Measurements from ENCODE around the gene PTGDS. TPM values are rescaled to one million over a fixed set of nuclear protein-coding genes. Genes with fewer than 3 reads are reported as not detected.

Gene PTGDS
- total and polyA plus RNA-seq, 9 of the 15 experiments (the other 6 are each of a cell fraction or from before 2014, with no cell fraction given) = 0.46 to 7.1 (median 2.0) TPM

DNA sequence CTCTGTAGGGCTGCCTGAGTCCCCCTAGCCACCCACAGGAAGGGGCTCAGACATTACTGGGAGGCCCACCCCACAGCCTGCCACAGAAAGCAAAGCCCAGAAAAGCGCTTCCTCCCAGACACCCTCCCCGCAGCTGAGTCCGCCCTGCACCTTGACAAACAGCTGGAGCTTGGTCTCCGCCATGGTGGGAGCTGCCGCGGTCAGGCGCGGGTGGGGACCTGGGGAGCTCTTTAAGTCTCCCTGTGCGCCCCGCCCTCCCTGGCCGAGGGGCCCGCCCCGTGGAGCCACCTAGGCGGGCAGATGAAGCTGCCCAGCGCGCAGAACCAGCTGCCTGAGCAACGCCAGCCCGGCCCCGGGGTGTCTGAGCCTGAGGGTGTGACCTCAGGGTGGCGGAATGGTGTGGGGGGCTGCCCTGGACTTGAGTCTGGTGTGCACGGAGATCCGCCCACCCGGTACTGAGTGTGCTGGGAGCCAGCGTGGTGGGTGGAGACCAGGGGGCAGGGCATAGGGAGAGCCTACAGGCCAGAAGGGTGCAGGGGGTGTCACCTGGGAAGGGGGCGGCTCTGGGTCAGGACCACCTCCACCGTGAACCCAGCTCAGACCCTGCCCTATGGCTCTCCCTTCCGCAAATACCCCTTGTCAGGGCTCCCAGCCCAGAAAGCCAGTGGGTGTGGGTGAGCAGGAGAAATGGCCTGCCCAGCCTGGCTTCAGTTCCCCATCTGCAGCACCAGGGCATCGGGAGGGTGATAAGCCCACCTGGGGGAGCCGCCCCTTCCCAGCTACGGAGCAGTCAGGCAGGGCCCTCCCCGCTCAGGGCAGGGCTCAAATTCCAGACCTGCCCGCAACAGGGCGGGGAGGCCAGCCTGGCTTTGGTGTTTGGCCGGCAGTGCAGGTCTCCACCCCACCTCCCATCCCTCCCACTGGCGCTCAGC lies 19.3 kb downstream of the PTGDS start, which contains the start of gene CLIC3 (continued):
- no peak for TF ChIP-seq SMAD3 (CRISPR knock-in tag; conservative IDR thresholded peaks at IDR 0.05)
- TF ChIP-seq CREBBP (IDR thresholded peaks at IDR 0.05; ENCODE audit: low read depth, low read length) = no peak
- TF ChIP-seq ZNF436 (CRISPR knock-in tag; IDR thresholded peaks at IDR 0.05) = no peak
- TF ChIP-seq ZNF444 (CRISPR knock-in tag; IDR thresholded peaks at IDR 0.05) = no peak
- TF ChIP-seq ZNF24 (IDR thresholded peaks at IDR 0.05) = no peak
- peak in 1 of 2 experiments; percentile 28; a peak in 1 of 4 replicates for TF ChIP-seq HDAC1 (IDR thresholded peaks at IDR 0.05)
- TF ChIP-seq, protein P1, sequence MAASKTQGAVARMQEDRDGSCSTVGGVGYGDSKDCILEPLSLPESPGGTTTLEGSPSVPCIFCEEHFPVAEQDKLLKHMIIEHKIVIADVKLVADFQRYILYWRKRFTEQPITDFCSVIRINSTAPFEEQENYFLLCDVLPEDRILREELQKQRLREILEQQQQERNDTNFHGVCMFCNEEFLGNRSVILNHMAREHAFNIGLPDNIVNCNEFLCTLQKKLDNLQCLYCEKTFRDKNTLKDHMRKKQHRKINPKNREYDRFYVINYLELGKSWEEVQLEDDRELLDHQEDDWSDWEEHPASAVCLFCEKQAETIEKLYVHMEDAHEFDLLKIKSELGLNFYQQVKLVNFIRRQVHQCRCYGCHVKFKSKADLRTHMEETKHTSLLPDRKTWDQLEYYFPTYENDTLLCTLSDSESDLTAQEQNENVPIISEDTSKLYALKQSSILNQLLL (CRISPR knock-in tag; IDR thresholded peaks at IDR 0.05; ENCODE audit: borderline replicate concordance) = no peak
- TF ChIP-seq CEBPG (CRISPR knock-in tag; IDR thresholded peaks at IDR 0.05) = no peak
- no peak for TF ChIP-seq CEBPG (tag; conservative IDR thresholded peaks at IDR 0.05 in 1 of 2, IDR thresholded peaks at IDR 0.05 in 1 of 2)
- TF ChIP-seq, protein P2, sequence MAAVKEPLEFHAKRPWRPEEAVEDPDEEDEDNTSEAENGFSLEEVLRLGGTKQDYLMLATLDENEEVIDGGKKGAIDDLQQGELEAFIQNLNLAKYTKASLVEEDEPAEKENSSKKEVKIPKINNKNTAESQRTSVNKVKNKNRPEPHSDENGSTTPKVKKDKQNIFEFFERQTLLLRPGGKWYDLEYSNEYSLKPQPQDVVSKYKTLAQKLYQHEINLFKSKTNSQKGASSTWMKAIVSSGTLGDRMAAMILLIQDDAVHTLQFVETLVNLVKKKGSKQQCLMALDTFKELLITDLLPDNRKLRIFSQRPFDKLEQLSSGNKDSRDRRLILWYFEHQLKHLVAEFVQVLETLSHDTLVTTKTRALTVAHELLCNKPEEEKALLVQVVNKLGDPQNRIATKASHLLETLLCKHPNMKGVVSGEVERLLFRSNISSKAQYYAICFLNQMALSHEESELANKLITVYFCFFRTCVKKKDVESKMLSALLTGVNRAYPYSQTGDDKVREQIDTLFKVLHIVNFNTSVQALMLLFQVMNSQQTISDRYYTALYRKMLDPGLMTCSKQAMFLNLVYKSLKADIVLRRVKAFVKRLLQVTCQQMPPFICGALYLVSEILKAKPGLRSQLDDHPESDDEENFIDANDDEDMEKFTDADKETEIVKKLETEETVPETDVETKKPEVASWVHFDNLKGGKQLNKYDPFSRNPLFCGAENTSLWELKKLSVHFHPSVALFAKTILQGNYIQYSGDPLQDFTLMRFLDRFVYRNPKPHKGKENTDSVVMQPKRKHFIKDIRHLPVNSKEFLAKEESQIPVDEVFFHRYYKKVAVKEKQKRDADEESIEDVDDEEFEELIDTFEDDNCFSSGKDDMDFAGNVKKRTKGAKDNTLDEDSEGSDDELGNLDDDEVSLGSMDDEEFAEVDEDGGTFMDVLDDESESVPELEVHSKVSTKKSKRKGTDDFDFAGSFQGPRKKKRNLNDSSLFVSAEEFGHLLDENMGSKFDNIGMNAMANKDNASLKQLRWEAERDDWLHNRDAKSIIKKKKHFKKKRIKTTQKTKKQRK (IDR thresholded peaks at IDR 0.05; ENCODE audit: borderline replicate concordance, low read depth, low read length) = no peak
- TF ChIP-seq SMARCE1 (IDR thresholded peaks at IDR 0.05) = no peak
- TF ChIP-seq, protein P3, sequence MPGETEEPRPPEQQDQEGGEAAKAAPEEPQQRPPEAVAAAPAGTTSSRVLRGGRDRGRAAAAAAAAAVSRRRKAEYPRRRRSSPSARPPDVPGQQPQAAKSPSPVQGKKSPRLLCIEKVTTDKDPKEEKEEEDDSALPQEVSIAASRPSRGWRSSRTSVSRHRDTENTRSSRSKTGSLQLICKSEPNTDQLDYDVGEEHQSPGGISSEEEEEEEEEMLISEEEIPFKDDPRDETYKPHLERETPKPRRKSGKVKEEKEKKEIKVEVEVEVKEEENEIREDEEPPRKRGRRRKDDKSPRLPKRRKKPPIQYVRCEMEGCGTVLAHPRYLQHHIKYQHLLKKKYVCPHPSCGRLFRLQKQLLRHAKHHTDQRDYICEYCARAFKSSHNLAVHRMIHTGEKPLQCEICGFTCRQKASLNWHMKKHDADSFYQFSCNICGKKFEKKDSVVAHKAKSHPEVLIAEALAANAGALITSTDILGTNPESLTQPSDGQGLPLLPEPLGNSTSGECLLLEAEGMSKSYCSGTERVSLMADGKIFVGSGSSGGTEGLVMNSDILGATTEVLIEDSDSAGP (CRISPR knock-in tag; IDR thresholded peaks at IDR 0.05) = no peak
- no peak for TF ChIP-seq ZBTB17 (CRISPR knock-in tag; IDR thresholded peaks at IDR 0.05)
- 0 out of 2 replicates have a peak, but pooled peaks have one; percentile 46 for TF ChIP-seq FOXK1 (CRISPR knock-in tag; IDR thresholded peaks at IDR 0.05; ENCODE audit: borderline replicate concordance)
- TF ChIP-seq ZNF3 (CRISPR knock-in tag; IDR thresholded peaks at IDR 0.05) = no peak
- no peak for TF ChIP-seq CBX8 (IDR thresholded peaks at IDR 0.05; ENCODE audit: borderline replicate concordance, extremely low read depth, low read depth, low read length, poor library complexity, severe bottlenecking)
- TF ChIP-seq, protein P4, sequence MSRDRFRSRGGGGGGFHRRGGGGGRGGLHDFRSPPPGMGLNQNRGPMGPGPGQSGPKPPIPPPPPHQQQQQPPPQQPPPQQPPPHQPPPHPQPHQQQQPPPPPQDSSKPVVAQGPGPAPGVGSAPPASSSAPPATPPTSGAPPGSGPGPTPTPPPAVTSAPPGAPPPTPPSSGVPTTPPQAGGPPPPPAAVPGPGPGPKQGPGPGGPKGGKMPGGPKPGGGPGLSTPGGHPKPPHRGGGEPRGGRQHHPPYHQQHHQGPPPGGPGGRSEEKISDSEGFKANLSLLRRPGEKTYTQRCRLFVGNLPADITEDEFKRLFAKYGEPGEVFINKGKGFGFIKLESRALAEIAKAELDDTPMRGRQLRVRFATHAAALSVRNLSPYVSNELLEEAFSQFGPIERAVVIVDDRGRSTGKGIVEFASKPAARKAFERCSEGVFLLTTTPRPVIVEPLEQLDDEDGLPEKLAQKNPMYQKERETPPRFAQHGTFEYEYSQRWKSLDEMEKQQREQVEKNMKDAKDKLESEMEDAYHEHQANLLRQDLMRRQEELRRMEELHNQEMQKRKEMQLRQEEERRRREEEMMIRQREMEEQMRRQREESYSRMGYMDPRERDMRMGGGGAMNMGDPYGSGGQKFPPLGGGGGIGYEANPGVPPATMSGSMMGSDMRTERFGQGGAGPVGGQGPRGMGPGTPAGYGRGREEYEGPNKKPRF (IDR thresholded peaks at IDR 0.05; ENCODE audit: low read depth, low read length) = no peak
